ENCODE measurements around the gene SLC7A9. TPM values are rescaled to one million over a fixed set of nuclear protein-coding genes. Genes with fewer than 3 reads are reported as not detected.
A peak's percentile ranks its signal among the peaks of the same experiment; 100 is the strongest.
"Not testable (repeated sequence)": the region's sequence is repeated elsewhere in the genome, so short reads cannot be mapped to it uniquely, and the experiment has no call there.

SLC7A9 gene
- total and polyA plus RNA-seq, 3 experiments from 2014 or later: 0.24 to 0.28 TPM; not detected in 1

DNA sequence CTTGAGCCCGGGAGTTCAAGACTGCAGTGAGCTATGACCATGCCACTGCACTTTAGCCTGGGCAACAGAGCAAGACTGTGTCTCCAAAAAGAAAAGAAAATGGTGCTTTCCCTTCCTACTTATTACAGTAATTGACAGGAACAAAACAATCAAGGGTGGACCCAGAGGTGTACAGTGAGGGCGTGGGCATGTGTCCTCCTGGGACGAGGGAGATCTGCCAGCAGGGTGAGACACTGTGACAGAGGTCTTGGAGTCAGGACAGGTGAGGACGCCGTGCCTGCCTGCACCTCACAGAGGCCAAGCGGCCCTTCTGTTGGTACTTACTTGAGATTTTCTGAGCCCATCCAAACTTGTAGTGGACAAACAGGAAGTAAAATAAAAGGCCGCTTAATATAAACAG lies 36.7 kb downstream of the SLC7A9 start:
- H3K4me1 ChIP-seq (ENCODE audit: insufficient read depth, low read length); CTCF ChIA-PET; H3K36me3 ChIP-seq (ENCODE audit: insufficient read depth, low read length); H3K9me3 Mint-ChIP-seq; H3K4me3 Mint-ChIP-seq; H3K27ac ChIP-seq (ENCODE audit: low read depth, low read length); POLR2A ChIA-PET; H3K36me3 Mint-ChIP-seq; H3K4me3 ChIP-seq (ENCODE audit: low read length); H3K27me3 Mint-ChIP-seq; DNase-seq; H3K9me3 ChIP-seq (ENCODE audit: low read length); H3K27me3 ChIP-seq (ENCODE audit: insufficient read depth, low read length, poor library complexity, severe bottlenecking): not testable (repeated sequence)
- H3K27ac Mint-ChIP-seq: peak overlapping the region in 1 of 8 donors; percentile 70
- H3K4me1 Mint-ChIP-seq: peaks cover 3 to 14% (median 4%) of the 10 kb centered on the region in 3 donors

DNA sequence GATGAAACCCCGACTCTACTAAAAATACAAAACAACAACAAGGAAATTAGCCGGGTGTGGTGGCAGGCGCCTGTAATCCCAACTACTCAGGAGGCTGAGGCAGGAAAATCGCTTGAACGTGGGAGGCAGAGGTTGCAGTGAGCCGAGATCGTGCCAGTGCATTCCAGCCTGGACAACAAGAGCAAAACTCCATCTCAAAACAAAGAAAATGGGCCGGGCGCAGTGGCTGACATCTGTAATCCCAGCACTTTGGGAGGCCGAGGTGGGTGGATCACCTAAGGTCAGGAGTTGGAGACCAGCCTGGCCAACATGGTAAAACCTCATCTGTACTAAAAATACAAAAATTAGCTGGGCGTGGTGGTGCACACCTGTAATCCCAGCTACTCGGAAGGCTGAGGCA lies 37.5 kb downstream of the SLC7A9 start:
- H3K27ac Mint-ChIP-seq; H3K36me3 Mint-ChIP-seq; H3K4me1 ChIP-seq (ENCODE audit: insufficient read depth, low read length); H3K27me3 ChIP-seq (ENCODE audit: insufficient read depth, low read length, poor library complexity, severe bottlenecking); POLR2A ChIA-PET; H3K9me3 ChIP-seq (ENCODE audit: low read length); H3K36me3 ChIP-seq (ENCODE audit: insufficient read depth, low read length); H3K4me3 Mint-ChIP-seq; H3K9me3 Mint-ChIP-seq; H3K4me3 ChIP-seq (ENCODE audit: low read length); H3K27me3 Mint-ChIP-seq; DNase-seq; H3K27ac ChIP-seq (ENCODE audit: low read depth, low read length): not testable (repeated sequence)
- peaks cover 3 to 14% (median 4%) of the 10 kb centered on the region in 3 donors for H3K4me1 Mint-ChIP-seq
- CTCF ChIA-PET: interaction anchor here (0.6 kb wide), 1 partner anchor 106 kb away, joined by 3 read pairs; no protein-coding TSS in a partner anchor

GRCh38 chr19:32831611-32832010 lies 38.0 kb downstream of the SLC7A9 start:
- Histone ChIP-seq H3K27me3 (ENCODE audit: insufficient read depth, low read length, poor library complexity, severe bottlenecking) (no peaks in the 10 kb centered on the region), H3K4me3 (ENCODE audit: low read length) (no peak overlapping the region), H3K4me1 (ENCODE audit: insufficient read depth, low read length) (no peaks in the 10 kb centered on the region), H3K27ac (ENCODE audit: low read depth, low read length) (no peak overlapping the region), H3K36me3 (ENCODE audit: insufficient read depth, low read length) (no peaks in the 10 kb centered on the region), H3K9me3 (ENCODE audit: low read length) (no peaks in the 10 kb centered on the region)
- Mint-ChIP-seq H3K9me3 (no peaks in the 10 kb centered on the region), H3K27ac (no peak overlapping the region), H3K4me1 (peaks cover 1 to 10% (median 4%) of the 10 kb centered on the region in 3 donors), H3K4me3 (no peak overlapping the region), H3K36me3 (peaks cover 0 to 4% (median 0%) of the 10 kb centered on the region in 3 donors), H3K27me3 (no peaks in the 10 kb centered on the region)
- CTCF ChIA-PET: no interaction called here
- no peak for DNase-seq
- POLR2A ChIA-PET: no interaction called here

GRCh38 chr19:32830231-32831014 lies 39.1 kb downstream of the SLC7A9 start:
- Mint-ChIP-seq H3K27ac (peak overlapping the region in 2 of 8 donors; percentile 21 to 61), H3K36me3 (peaks cover 0 to 4% (median 0%) of the 10 kb centered on the region in 3 donors), H3K4me1 (peaks cover 1 to 8% (median 4%) of the 10 kb centered on the region in 3 donors), H3K9me3 (no peaks in the 10 kb centered on the region), H3K4me3 (no peak overlapping the region), H3K27me3 (no peaks in the 10 kb centered on the region)
- H3K27me3 ChIP-seq (ENCODE audit: insufficient read depth, low read length, poor library complexity, severe bottlenecking): no peaks in the 10 kb centered on the region
- no peak overlapping the region for H3K27ac ChIP-seq (ENCODE audit: low read depth, low read length)
- POLR2A ChIA-PET: no interaction called here
- DNase-seq: no peak
- no peaks in the 10 kb centered on the region for H3K4me1 ChIP-seq (ENCODE audit: insufficient read depth, low read length)
- H3K9me3 ChIP-seq (ENCODE audit: low read length): no peaks in the 10 kb centered on the region
- no peaks in the 10 kb centered on the region for H3K36me3 ChIP-seq (ENCODE audit: insufficient read depth, low read length)
- no peak overlapping the region for H3K4me3 ChIP-seq (ENCODE audit: low read length)
- CTCF ChIA-PET: no interaction called here

GRCh38 chr19:32829345-32829896 lies 40.1 kb downstream of the SLC7A9 start:
- H3K36me3 ChIP-seq (ENCODE audit: insufficient read depth, low read length): no peaks in the 10 kb centered on the region
- ChIA-PET POLR2A (no interaction called here), CTCF (interaction anchor here (1.1 kb wide), 1 partner anchor 117 kb away, joined by 3 read pairs; no protein-coding TSS in a partner anchor)
- H3K4me3 Mint-ChIP-seq: peak overlapping the region in 2 of 7 donors; percentile 15 to 38
- no peaks in the 10 kb centered on the region for H3K27me3 ChIP-seq (ENCODE audit: insufficient read depth, low read length, poor library complexity, severe bottlenecking)
- H3K4me1 ChIP-seq (ENCODE audit: insufficient read depth, low read length): no peaks in the 10 kb centered on the region
- H3K27me3 Mint-ChIP-seq: peaks cover 0 to 5% of the 10 kb centered on the region in 2 donors
- no peaks in the 10 kb centered on the region for H3K9me3 ChIP-seq (ENCODE audit: low read length)
- no peak overlapping the region for H3K4me3 ChIP-seq (ENCODE audit: low read length)
- no peaks in the 10 kb centered on the region for H3K9me3 Mint-ChIP-seq
- peak overlapping the region in 3 of 8 donors; percentile 5 to 66 (median 57) for H3K27ac Mint-ChIP-seq
- DNase-seq: no peak
- H3K27ac ChIP-seq (ENCODE audit: low read depth, low read length): no peak overlapping the region
- peaks cover 0 to 4% (median 0%) of the 10 kb centered on the region in 3 donors for H3K36me3 Mint-ChIP-seq
- H3K4me1 Mint-ChIP-seq: peaks cover 4 to 8% (median 4%) of the 10 kb centered on the region in 3 donors

DNA sequence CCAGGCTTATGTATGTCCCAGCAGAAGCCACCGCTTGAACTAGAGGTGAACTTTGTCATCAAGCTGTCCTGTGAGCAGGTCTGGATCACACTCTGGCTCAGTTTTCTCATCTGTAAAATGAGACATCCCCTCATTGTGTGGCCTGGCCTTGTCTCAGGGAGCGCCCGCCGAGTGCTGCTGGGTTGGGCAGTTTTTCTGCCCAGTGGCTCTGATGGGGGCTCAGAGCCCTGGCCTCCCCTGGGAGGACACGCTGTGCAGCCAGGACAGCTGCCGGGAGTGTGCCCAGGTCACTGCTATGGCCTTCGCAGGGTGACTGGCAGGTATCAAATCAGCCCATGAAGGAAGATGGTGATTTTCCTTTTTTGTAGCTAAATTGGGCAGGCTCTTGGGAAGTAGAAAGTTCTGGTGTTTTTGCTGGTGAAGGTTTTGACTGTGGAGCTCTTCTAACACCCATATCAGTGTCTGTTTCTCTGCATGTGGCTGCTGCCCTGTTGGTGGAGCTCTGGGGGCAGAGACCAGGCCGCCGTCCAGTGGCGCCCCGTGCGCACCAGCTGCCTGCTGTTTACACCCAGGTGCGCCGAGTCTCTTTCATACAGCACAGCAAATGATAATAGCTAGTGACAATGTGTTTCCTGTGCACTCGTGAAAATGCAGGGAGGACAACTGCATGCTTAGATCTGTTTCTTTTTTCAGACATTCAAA lies 40.8 kb downstream of the SLC7A9 start:
- no peaks in the 10 kb centered on the region for H3K36me3 ChIP-seq (ENCODE audit: insufficient read depth, low read length)
- H3K4me3 Mint-ChIP-seq: peak overlapping the region in 2 of 7 donors; percentile 38 to 82
- H3K9me3 Mint-ChIP-seq: no peaks in the 10 kb centered on the region
- peaks cover 0 to 5% of the 10 kb centered on the region in 2 donors for H3K27me3 Mint-ChIP-seq
- H3K36me3 Mint-ChIP-seq: peaks cover 0 to 4% (median 0%) of the 10 kb centered on the region in 3 donors
- H3K4me1 ChIP-seq (ENCODE audit: insufficient read depth, low read length): no peaks in the 10 kb centered on the region
- ChIA-PET POLR2A (no interaction called here), CTCF (interaction anchor here (1.1 kb wide), 1 partner anchor 116 kb away, joined by 3 read pairs; no protein-coding TSS in a partner anchor)
- DNase-seq: no peak
- H3K4me1 Mint-ChIP-seq: peaks cover 4 to 8% (median 4%) of the 10 kb centered on the region in 3 donors
- H3K27me3 ChIP-seq (ENCODE audit: insufficient read depth, low read length, poor library complexity, severe bottlenecking): no peaks in the 10 kb centered on the region
- no peaks in the 10 kb centered on the region for H3K9me3 ChIP-seq (ENCODE audit: low read length)
- no peak overlapping the region for H3K4me3 ChIP-seq (ENCODE audit: low read length)
- peak overlapping the region in 1 of 8 donors; percentile 5 for H3K27ac Mint-ChIP-seq
- H3K27ac ChIP-seq (ENCODE audit: low read depth, low read length): no peak overlapping the region

GRCh38 chr19:32828139-32828538 lies 41.4 kb downstream of the SLC7A9 start:
- Histone ChIP-seq H3K9me3 (ENCODE audit: low read length) (no peaks in the 10 kb centered on the region), H3K4me1 (ENCODE audit: insufficient read depth, low read length) (no peaks in the 10 kb centered on the region), H3K4me3 (ENCODE audit: low read length) (no peak overlapping the region), H3K27me3 (ENCODE audit: insufficient read depth, low read length, poor library complexity, severe bottlenecking) (no peaks in the 10 kb centered on the region), H3K36me3 (ENCODE audit: insufficient read depth, low read length) (no peaks in the 10 kb centered on the region), H3K27ac (ENCODE audit: low read depth, low read length) (no peak overlapping the region)
- H3K4me1 Mint-ChIP-seq: peaks cover 4 to 8% (median 4%) of the 10 kb centered on the region in 3 donors
- H3K4me3 Mint-ChIP-seq: no peak overlapping the region
- H3K9me3 Mint-ChIP-seq: no peaks in the 10 kb centered on the region
- CTCF ChIA-PET: interaction anchor here (1.1 kb wide), 1 partner anchor 116 kb away, joined by 3 read pairs; no protein-coding TSS in a partner anchor
- H3K36me3 Mint-ChIP-seq: peaks cover 0 to 4% (median 0%) of the 10 kb centered on the region in 3 donors
- peaks cover 3 to 9% of the 10 kb centered on the region in 2 donors for H3K27me3 Mint-ChIP-seq
- H3K27ac Mint-ChIP-seq: peak overlapping the region in 1 of 8 donors; percentile 40
- no peak for DNase-seq
- POLR2A ChIA-PET: no interaction called here
